ENCODE data around the gene LCN1. TPM values are rescaled to one million over a fixed set of nuclear protein-coding genes. Genes with fewer than 3 reads are reported as not detected.

LCN1 gene
- total and polyA plus RNA-seq, 2 of the 8 experiments (the other 6 are each of a cell fraction or from before 2014, with no cell fraction given), result not detected

GRCh38 chr9:135521608-135522095, 412 bp downstream of the LCN1 start:
- Histone ChIP-seq H3K23me2 (ENCODE audit: low read depth, low read length) (no peaks in the 10 kb centered on the region; the same call in 1 of the 2 replicates), H3K79me2 (ENCODE audit: control insufficient read depth in 1 of 2, insufficient read depth in 2 of 2, low read length in 2 of 2) (no peaks in the 10 kb centered on the region), H3K4ac (replicated peaks; ENCODE audit: insufficient read length, low read depth, low read length) (no peak overlapping the region), H4K5ac (ENCODE audit: insufficient read length, low read depth, low read length) (no peak overlapping the region), H3K14ac (ENCODE audit: insufficient read length) (no peak overlapping the region), H2BK20ac (ENCODE audit: low read length) (no peak overlapping the region), H3K79me1 (ENCODE audit: low read depth, low read length) (no peaks in the 10 kb centered on the region), H3K36me3 (ENCODE audit: control insufficient read depth in 2 of 4, insufficient read depth in 4 of 4, low read length in 3 of 4) (no peaks in the 10 kb centered on the region), H3K9ac (replicated peaks in 1 of 4; ENCODE audit: extremely low read depth in 1 of 4, low read depth in 3 of 4, low read length in 3 of 4) (no peak overlapping the region), H2BK120ac (replicated peaks; ENCODE audit: low read depth, low read length) (no peak overlapping the region), H4K20me1 (replicated peaks in 1 of 2; ENCODE audit: control insufficient read depth in 1 of 2, insufficient read depth in 2 of 2, low read length in 2 of 2) (no peaks in the 10 kb centered on the region), H2BK15ac (ENCODE audit: low read length) (no peak overlapping the region), H2AK5ac (ENCODE audit: low read depth, low read length) (no peak overlapping the region), H3K27me3 (replicated peaks in 1 of 4; ENCODE audit: control insufficient read depth in 3 of 4, extremely low read depth in 1 of 4, insufficient read depth in 3 of 4, low read length in 3 of 4) (no peaks in the 10 kb centered on the region), H3K23ac (ENCODE audit: insufficient read length) (no peak overlapping the region), H3K56ac (replicated peaks; ENCODE audit: insufficient read length, low read depth, low read length) (no peak overlapping the region), H3K18ac (ENCODE audit: extremely low read depth, low read length) (no peak overlapping the region), H3K9me3 (ENCODE audit: insufficient read depth in 2 of 2, low read depth in 1 of 2, low read length in 1 of 2) (no peaks in the 10 kb centered on the region), H4K91ac (replicated peaks; ENCODE audit: insufficient read length, low read length) (no peak overlapping the region), H3K4me1 (replicated peaks in 1 of 4; ENCODE audit: control insufficient read depth in 3 of 4, insufficient read depth in 4 of 4, low read length in 3 of 4) (peaks cover 0 to 6% (median 2%) of the 10 kb centered on the region in 4 experiments; a peak in 5 of 7 replicates), H2BK12ac (ENCODE audit: low read depth, low read length) (no peak overlapping the region), H3K4me3 (ENCODE audit: extremely low read depth in 1 of 4, insufficient read depth in 2 of 4, low read depth in 3 of 4, low read length in 4 of 4) (no peak overlapping the region), H2BK5ac (ENCODE audit: low read depth, low read length) (no peak overlapping the region), H3K4me2 (ENCODE audit: insufficient read depth in 1 of 2, low read depth in 2 of 2, low read length in 2 of 2) (no peak overlapping the region), H2AFZ (ENCODE audit: low read length) (no peak overlapping the region), H3K27ac (ENCODE audit: low read depth, low read length) (no peak overlapping the region), H4K8ac (ENCODE audit: extremely low read depth, insufficient read depth, low read length) (no peak overlapping the region)
- DNase-seq (ENCODE audit: low read depth in 1 of 2, low spot score in 2 of 2) (no peak), FAIRE-seq (no peak)
- TF ChIP-seq PHF8 (conservative IDR thresholded peaks at IDR 0.05; ENCODE audit: low read depth, low read length), result no peak
- no peak for TF ChIP-seq BACH1 (IDR thresholded peaks at IDR 0.05; ENCODE audit: low read length)
- TF ChIP-seq SP1 (IDR thresholded peaks at IDR 0.05; ENCODE audit: low read depth, low read length), result no peak
- no peak for TF ChIP-seq EZH2 (IDR thresholded peaks at IDR 0.05; ENCODE audit: low read depth, low read length, severe bottlenecking)
- no peak for TF ChIP-seq POU5F1 (IDR thresholded peaks at IDR 0.05; ENCODE audit: low read depth, low read length)
- no peak for TF ChIP-seq SAP30 (IDR thresholded peaks at IDR 0.05; ENCODE audit: insufficient read depth, insufficient replicate concordance, low read length)
- TF ChIP-seq FOSL1 (IDR thresholded peaks at IDR 0.05; ENCODE audit: insufficient read depth, low read depth, low read length), result no peak
- no peak for TF ChIP-seq GABPA (IDR thresholded peaks at IDR 0.05; ENCODE audit: borderline replicate concordance, insufficient read depth, low read length)
- TF ChIP-seq RNF2 (IDR thresholded peaks at IDR 0.05; ENCODE audit: borderline replicate concordance, low read depth, low read length, missing control alignments, poor library complexity, severe bottlenecking), result no peak
- TF ChIP-seq, protein P1, sequence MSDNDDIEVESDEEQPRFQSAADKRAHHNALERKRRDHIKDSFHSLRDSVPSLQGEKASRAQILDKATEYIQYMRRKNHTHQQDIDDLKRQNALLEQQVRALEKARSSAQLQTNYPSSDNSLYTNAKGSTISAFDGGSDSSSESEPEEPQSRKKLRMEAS (IDR thresholded peaks at IDR 0.05), result no peak
- no peak for TF ChIP-seq POLR2A (IDR thresholded peaks at IDR 0.05; ENCODE audit: control extremely low read depth in 1 of 2, low read depth in 2 of 2, low read length in 2 of 2)
- no peak for TF ChIP-seq TCF12 (IDR thresholded peaks at IDR 0.05; ENCODE audit: low read depth, low read length)
- POLR2A ChIA-PET (ENCODE audit: partially characterized antibody), result no interaction called here
- CTCF ChIA-PET (ENCODE audit: partially characterized antibody), result no interaction called here
- 95% methylated on average over 8 of the region's 11 CpGs; no CpG with 5 or more reads in 1 of the 2 experiments for WGBS, 2 experiments (ENCODE audit: extremely low coverage in 1 of 2, insufficient coverage in 1 of 2, insufficient read length in 1 of 2, insufficient replicate concordance in 2 of 2, low coverage in 1 of 2, low lambda C conversion rate in 2 of 2, missing lambda C conversion rate in 1 of 2)

Data from H1 (cell line).